Vagina (tissue), 2 donors: ENCODE measurements around the gene ZNF385B.

ENCODE experiments used
- CTCF ChIP-seq, 3 experiments: fragments of 450-650 bp in 2 of 3; fragments of 200-600 bp in 1 of 3; sonication (generic) in 1 of 3; IDR thresholded peaks; one replicate each; pipeline ENCODE4 v1.5.1; 2017 to 2019; ENCODE audit warnings: antibody characterized with exemption in 3 of 3, mild to moderate bottlenecking in 2 of 3, moderate library complexity in 2 of 3
- POLR2A ChIP-seq, 2 donors: fragments of 450-650 bp; IDR thresholded peaks; one replicate each; pipeline ENCODE4 v1.6.1; 2017; ENCODE audit warnings: antibody characterized with exemption in 2 of 2, mild to moderate bottlenecking in 2 of 2, moderate library complexity in 2 of 2

- no peak for TF ChIP-seq CTCF (IDR thresholded peaks at IDR 0.05)
- TF ChIP-seq POLR2A (IDR thresholded peaks at IDR 0.05): no peak
Observed at GRCh38 chr2:179837408-179837807, 24.0 kb downstream of the ZNF385B start.
